Measurements from ENCODE around the gene COX6A2. TPM values are rescaled to one million over a fixed set of nuclear protein-coding genes. Genes with fewer than 3 reads are reported as not detected.

Gene COX6A2
- total and polyA plus RNA-seq, 2 experiments from 2014 or later: 6.0 TPM; not detected in 1

GRCh38 chr16:31401436-31401835 is 26.7 kb downstream of the COX6A2 start:
- H3K36me3 Mint-ChIP-seq (ENCODE audit: low read depth): no peaks in the 10 kb centered on the region
- no peak overlapping the region for H3K27ac Mint-ChIP-seq
- H3K27ac ChIP-seq (ENCODE audit: low read depth): no peak overlapping the region
- H3F3A ChIP-seq (replicated peaks; ENCODE audit: low read depth): no peaks in the 10 kb centered on the region
- no peak overlapping the region for H3K4me2 ChIP-seq
- no peaks in the 10 kb centered on the region for H3K4me1 ChIP-seq (ENCODE audit: insufficient read depth)
- no peak overlapping the region for H3K4me3 ChIP-seq
- H4K20me1 ChIP-seq (replicated peaks; ENCODE audit: insufficient read depth): no peaks in the 10 kb centered on the region
- H3K4me3 Mint-ChIP-seq: no peak overlapping the region
- ATAC-seq (no peak), DNase-seq (ENCODE audit: low spot score) (no peak)
- no peaks in the 10 kb centered on the region for H3K9me2 ChIP-seq (ENCODE audit: insufficient read depth)
- H2AFZ ChIP-seq: no peak overlapping the region
- TF ChIP-seq POLR2AphosphoS5 (IDR thresholded peaks at IDR 0.05; ENCODE audit: low read depth): no peak
- no peak for TF ChIP-seq REST (IDR thresholded peaks at IDR 0.05; ENCODE audit: unreplicated experiment)
- TF ChIP-seq JUNB (IDR thresholded peaks at IDR 0.05; ENCODE audit: unreplicated experiment): no peak
- no peak for TF ChIP-seq ZNF114 (CRISPR knock-in tag; IDR thresholded peaks at IDR 0.05)
- TF ChIP-seq CREB1 (CRISPR knock-in tag; IDR thresholded peaks at IDR 0.05; ENCODE audit: low read depth): no peak
- no peak for TF ChIP-seq ZNF462 (CRISPR knock-in tag; IDR thresholded peaks at IDR 0.05)
- TF ChIP-seq CTCF (conservative IDR thresholded peaks at IDR 0.05; ENCODE audit: low read depth in 2 of 2): no peak
- TF ChIP-seq EZH2 (IDR thresholded peaks at IDR 0.05; ENCODE audit: low read depth, unreplicated experiment): no peak
- TF ChIP-seq STAT1 (IDR thresholded peaks at IDR 0.05; ENCODE audit: unreplicated experiment): no peak
- TF ChIP-seq ETS1 (IDR thresholded peaks at IDR 0.05): no peak
- TF ChIP-seq EZH2phosphoT487 (IDR thresholded peaks at IDR 0.05; ENCODE audit: unreplicated experiment): no peak
- TF ChIP-seq ZNF331 (CRISPR knock-in tag; IDR thresholded peaks at IDR 0.05; ENCODE audit: low read depth): no peak
- TF ChIP-seq NANOG (IDR thresholded peaks at IDR 0.05; ENCODE audit: borderline replicate concordance): no peak
- no peaks in the 10 kb centered on the region for H3K4me1 Mint-ChIP-seq
- H3K36me3 ChIP-seq (ENCODE audit: insufficient read depth): no peaks in the 10 kb centered on the region
- H3K9me3 Mint-ChIP-seq: peaks cover 12% of the 10 kb centered on the region; the same call in 1 of the 3 replicates
- peaks cover 4% of the 10 kb centered on the region for H3K27me3 Mint-ChIP-seq (ENCODE audit: insufficient read depth, low read depth, poor library complexity)
- H3K27me3 ChIP-seq (ENCODE audit: insufficient read depth): no peaks in the 10 kb centered on the region
- no peaks in the 10 kb centered on the region for H3K79me2 ChIP-seq (replicated peaks; ENCODE audit: insufficient read depth)

Measured in GM23338 (cell line).